Gastrocnemius medialis (tissue), 4 donors: ENCODE measurements around the gene NOC4L. TPM values are rescaled to one million over a fixed set of nuclear protein-coding genes. Genes with fewer than 3 reads are reported as not detected.

Experiments used
- ATAC-seq, 2 donors: fragments of 150-250 bp; one replicate each; pipeline ENCODE4 v1.9.1; 2016
- DNase-seq, 2 donors: peaks; one replicate each; pipeline ENCODE4 v3.0.0-alpha.2; 2019
- H3K27ac ChIP-seq, 4 donors: fragments of 200-600 bp; sonication (generic); 1 replicate in 1 of 4; 2 replicates in 3 of 4; pipeline ENCODE4 v1.5.1; 2016 to 2018; ENCODE audit warnings: mild to moderate bottlenecking in 2 of 4, moderate library complexity in 1 of 4
- H3K27me3 ChIP-seq, 3 donors: fragments of 200-600 bp; sonication (generic) in 2 of 3; 1 replicate in 1 of 3; 2 replicates in 2 of 3; pipeline versions ENCODE4 v1.5.1 to v1.6.0; 2016 to 2019; ENCODE audit warnings: mild to moderate bottlenecking in 1 of 3, moderate library complexity in 1 of 3
- H3K36me3 ChIP-seq, 2 donors: fragments of 200-600 bp; sonication (generic) in 1 of 2; one replicate each; pipeline ENCODE4 v1.5.1; 2017 to 2018
- H3K4me1 ChIP-seq, 2 donors: fragments of 200-600 bp; sonication (generic) in 1 of 2; one replicate each; pipeline ENCODE4 v1.5.1; 2016 to 2017; ENCODE audit warnings: mild to moderate bottlenecking in 2 of 2
- H3K4me3 ChIP-seq, 4 donors: fragments of 200-600 bp; sonication (generic) in 3 of 4; 1 replicate in 1 of 4; 2 replicates in 3 of 4; pipeline ENCODE4 v1.5.1; 2016 to 2019; ENCODE audit warnings: mild to moderate bottlenecking in 2 of 4
- H3K9me3 ChIP-seq, 3 donors: fragments of 200-600 bp; sonication (generic) in 2 of 3; 1 replicate in 1 of 3; 2 replicates in 2 of 3; pipeline ENCODE4 v1.5.1; 2016 to 2019
- CTCF ChIP-seq, 5 experiments: fragments of 450-650 bp in 3 of 5; fragments of 200-600 bp in 2 of 5; sonication (generic) in 2 of 5; IDR thresholded peaks in 4 of 5; conservative IDR thresholded peaks in 1 of 5; 1 replicate in 4 of 5; 2 replicates in 1 of 5; pipeline ENCODE4 v1.5.1; 2016 to 2019; ENCODE audit warnings: antibody characterized with exemption in 5 of 5, mild to moderate bottlenecking in 3 of 5, moderate library complexity in 3 of 5
- POLR2A ChIP-seq, 2 donors: fragments of 450-650 bp; IDR thresholded peaks; one replicate each; pipeline ENCODE4 v1.6.1; 2017; ENCODE audit warnings: antibody characterized with exemption in 2 of 2, mild to moderate bottlenecking in 2 of 2, moderate library complexity in 2 of 2
- in situ Hi-C, 4 donors: fragments of 200-750 bp; cut with MboI; loops; one replicate each; pipeline versions ENCODE4 v1.15.0 to v1.8.0; 2017; ENCODE audit warnings: low sequenced_read_pairs in 4 of 4
- intact Hi-C: fragments of 100-400 bp; cut with DNase I; formaldehyde crosslinking; loops from one replicate; pipeline ENCODE4 v1.15.1; 2023; ENCODE audit warnings: low total_unique reads
- total RNA-seq, 4 donors: library from RNA; depleted of rRNA; stranded (reverse); fragments of >200 nt; gene quantifications; one replicate each; pipeline versions ENCODE4 v1.1.0 to v1.2.3, GENCODE V29; 2016

The NOC4L gene
- total RNA-seq, 4 donors from 2014 or later: 11.1 to 24.0 (median 21.2) TPM

DNA sequence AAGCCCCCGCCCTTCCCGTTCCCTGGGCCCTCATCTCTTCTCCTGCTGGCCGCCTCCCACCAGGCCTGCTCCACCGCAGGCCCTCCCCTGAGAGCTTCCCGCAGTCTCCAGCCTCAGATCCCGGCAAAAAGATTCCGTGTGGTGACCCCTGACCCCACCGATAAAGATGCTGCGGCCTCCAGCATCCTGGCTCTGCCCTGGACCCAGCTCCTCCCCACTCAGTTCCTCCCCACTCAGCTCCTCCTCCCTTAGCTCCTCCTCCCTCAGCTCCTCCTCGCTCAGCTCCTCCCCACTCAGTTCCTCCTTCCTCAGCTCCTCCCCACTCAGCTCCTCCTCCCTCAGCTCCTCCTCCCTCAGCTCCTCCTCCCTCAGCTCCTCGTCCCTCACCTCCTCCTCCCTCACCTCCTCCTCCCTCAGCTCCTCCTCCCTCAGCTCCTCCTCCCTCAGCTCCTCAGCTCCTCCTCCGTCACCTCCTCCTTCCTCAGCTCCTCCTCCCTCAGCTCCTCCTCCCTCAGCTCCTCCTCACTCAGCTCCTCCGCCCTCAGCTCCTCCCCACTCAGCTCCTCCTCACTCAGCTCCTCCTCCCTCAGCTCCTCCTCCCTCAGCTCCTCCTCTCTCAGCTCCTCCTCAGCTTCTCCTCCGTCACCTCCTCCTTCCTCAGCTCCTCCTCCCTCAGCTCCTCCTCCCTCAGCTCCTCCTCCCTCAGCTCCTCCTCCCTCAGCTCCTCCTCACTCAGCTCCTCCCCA, 17.0 kb downstream of the NOC4L start:
- no peaks in the 10 kb centered on the region for H3K9me3 ChIP-seq
- no peaks in the 10 kb centered on the region for H3K36me3 ChIP-seq
- DNase-seq: no peak
- peaks cover 24 to 36% (median 25%) of the 10 kb centered on the region in 3 donors for H3K27me3 ChIP-seq
- no peaks in the 10 kb centered on the region for H3K4me1 ChIP-seq
- in situ Hi-C loops: no loop called here
- intact Hi-C loops: no loop called here
- no peak overlapping the region for H3K27ac ChIP-seq
- no peak for ATAC-seq
- TF ChIP-seq CTCF (IDR thresholded peaks at IDR 0.05 in 4 of 5, conservative IDR thresholded peaks at IDR 0.05 in 1 of 5) (no peak), POLR2A (IDR thresholded peaks at IDR 0.05) (no peak)
- H3K4me3 ChIP-seq: no peak overlapping the region

- TF ChIP-seq CTCF (IDR thresholded peaks at IDR 0.05 in 4 of 5, conservative IDR thresholded peaks at IDR 0.05 in 1 of 5) (no peak), POLR2A (IDR thresholded peaks at IDR 0.05) (no peak)
- intact Hi-C loops: no loop called here
- H3K27me3 ChIP-seq: peaks cover 24 to 36% (median 25%) of the 10 kb centered on the region in 3 donors
- in situ Hi-C loops: no loop called here
- no peak overlapping the region for H3K27ac ChIP-seq
- no peaks in the 10 kb centered on the region for H3K4me1 ChIP-seq
- no peaks in the 10 kb centered on the region for H3K36me3 ChIP-seq
- ATAC-seq: no peak
- H3K4me3 ChIP-seq: no peak overlapping the region
- no peaks in the 10 kb centered on the region for H3K9me3 ChIP-seq
- DNase-seq: no peak
These were observed 17.7 kb downstream of the NOC4L start for GRCh38 chr12:132161796-132162507.

DNA sequence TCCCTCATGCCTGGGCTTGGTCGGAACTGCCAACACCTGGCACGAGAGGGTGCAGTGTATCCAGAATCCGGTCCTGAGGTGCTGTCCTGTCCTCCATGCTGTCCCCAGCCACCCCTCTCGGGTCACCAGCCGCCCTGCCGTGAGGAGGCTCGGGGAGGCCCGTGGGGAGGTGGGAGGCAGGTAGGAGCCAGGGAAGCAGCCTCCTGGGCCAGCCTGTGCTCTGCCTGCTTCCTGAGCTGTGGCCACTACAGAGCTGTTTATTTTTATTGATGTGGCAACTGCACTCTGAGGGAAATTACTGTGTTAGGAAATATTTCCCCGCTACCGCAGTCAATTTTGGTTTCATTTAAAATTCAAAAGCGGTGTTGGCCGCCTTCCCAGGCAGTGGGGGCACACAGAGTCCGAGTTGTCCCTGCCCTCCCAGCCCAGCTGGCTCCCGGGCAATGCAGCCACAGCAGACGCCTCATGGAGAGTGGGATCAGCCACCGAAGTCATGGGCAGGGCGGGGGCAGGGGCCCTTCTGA, 18.3 kb downstream of the NOC4L start:
- H3K4me1 ChIP-seq: no peaks in the 10 kb centered on the region
- in situ Hi-C loops (no loop called here), intact Hi-C loops (no loop called here)
- H3K4me3 ChIP-seq: no peak overlapping the region
- no peak for DNase-seq
- H3K36me3 ChIP-seq: no peaks in the 10 kb centered on the region
- no peak overlapping the region for H3K27ac ChIP-seq
- H3K9me3 ChIP-seq: no peaks in the 10 kb centered on the region
- TF ChIP-seq CTCF (IDR thresholded peaks at IDR 0.05 in 4 of 5, conservative IDR thresholded peaks at IDR 0.05 in 1 of 5): no peak
- no peak for TF ChIP-seq POLR2A (IDR thresholded peaks at IDR 0.05)
- peaks cover 24 to 36% (median 25%) of the 10 kb centered on the region in 3 donors for H3K27me3 ChIP-seq
- no peak for ATAC-seq

DNA sequence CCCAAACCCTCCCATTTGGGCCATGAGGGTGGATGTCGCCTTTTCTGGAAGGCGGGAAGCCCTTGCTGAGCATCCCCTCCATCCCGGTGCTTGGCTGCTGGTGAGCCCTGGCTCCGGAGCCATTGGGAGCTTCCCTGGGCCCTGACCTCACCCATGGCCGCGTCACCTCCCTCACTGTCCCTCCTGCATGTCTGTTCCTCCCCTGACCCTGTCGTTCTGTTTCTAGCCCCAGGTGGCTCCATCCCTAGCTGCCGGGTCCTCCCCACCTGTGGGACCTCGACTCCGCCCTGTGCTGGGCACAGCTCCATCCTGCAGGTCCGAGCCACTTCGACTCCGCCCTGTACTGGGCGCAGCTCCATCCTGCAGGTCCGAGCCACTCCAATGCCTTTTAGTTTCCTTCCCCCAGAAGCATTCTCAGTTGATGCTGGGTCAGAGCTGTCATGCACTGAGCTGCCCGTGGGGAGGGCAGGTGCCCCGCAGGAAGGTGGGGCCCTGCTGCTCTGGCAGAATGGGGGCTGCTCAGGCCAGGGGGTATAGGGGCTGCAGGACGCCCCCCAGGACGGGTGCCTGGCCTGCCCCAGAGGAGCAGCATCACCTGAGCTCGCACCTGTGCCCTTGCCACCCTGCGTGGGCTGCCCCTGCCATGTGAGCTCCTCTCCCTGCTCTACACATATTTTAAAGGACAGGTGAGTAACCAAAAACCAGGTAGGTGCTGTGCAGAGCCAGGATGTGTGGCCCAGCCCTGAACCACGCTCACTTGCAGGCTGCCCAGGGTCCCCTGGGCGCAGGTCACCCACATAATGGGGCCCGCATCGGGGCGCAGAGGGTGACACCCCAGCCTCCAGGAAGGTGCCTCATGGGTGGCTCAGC, 19.0 kb downstream of the NOC4L start:
- Histone ChIP-seq H3K27me3 (peaks cover 24 to 36% (median 25%) of the 10 kb centered on the region in 3 donors), H3K4me1 (no peaks in the 10 kb centered on the region), H3K9me3 (no peaks in the 10 kb centered on the region), H3K36me3 (no peaks in the 10 kb centered on the region), H3K4me3 (no peak overlapping the region), H3K27ac (no peak overlapping the region)
- TF ChIP-seq CTCF (IDR thresholded peaks at IDR 0.05 in 4 of 5, conservative IDR thresholded peaks at IDR 0.05 in 1 of 5): no peak
- TF ChIP-seq POLR2A (IDR thresholded peaks at IDR 0.05): no peak
- in situ Hi-C loops (no loop called here), intact Hi-C loops (no loop called here)
- ATAC-seq (no peak), DNase-seq (no peak)
